ENCODE data around the gene GNAI2.

DNA sequence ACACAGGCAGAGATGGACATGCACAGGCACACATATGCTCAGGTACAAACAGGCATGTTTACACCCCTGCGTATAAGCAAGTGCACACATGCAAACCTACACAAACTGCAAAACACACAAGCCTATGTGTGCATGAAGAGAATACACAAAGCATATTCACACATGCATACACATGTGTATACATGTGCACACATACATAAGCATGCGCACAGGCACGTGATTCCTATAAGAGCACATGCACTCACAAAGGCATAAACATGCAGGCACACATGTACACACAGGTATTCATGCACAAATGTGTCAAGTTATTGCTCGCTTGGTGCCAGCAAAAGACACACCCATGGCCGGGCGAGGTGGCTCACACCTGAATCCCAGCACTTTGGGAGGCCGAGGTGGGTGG is 46.0 kb upstream of the GNAI2 start:
- TF ChIP-seq, protein P1, sequence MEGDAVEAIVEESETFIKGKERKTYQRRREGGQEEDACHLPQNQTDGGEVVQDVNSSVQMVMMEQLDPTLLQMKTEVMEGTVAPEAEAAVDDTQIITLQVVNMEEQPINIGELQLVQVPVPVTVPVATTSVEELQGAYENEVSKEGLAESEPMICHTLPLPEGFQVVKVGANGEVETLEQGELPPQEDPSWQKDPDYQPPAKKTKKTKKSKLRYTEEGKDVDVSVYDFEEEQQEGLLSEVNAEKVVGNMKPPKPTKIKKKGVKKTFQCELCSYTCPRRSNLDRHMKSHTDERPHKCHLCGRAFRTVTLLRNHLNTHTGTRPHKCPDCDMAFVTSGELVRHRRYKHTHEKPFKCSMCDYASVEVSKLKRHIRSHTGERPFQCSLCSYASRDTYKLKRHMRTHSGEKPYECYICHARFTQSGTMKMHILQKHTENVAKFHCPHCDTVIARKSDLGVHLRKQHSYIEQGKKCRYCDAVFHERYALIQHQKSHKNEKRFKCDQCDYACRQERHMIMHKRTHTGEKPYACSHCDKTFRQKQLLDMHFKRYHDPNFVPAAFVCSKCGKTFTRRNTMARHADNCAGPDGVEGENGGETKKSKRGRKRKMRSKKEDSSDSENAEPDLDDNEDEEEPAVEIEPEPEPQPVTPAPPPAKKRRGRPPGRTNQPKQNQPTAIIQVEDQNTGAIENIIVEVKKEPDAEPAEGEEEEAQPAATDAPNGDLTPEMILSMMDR (conservative IDR thresholded peaks at IDR 0.05) = no peak
- TF ChIP-seq EZH2 (IDR thresholded peaks at IDR 0.05; ENCODE audit: low read depth) = no peak

Measured in PC-9 (cell line).